ENCODE data around the gene MCF2L.

GRCh38 chr13:112958127-112958989 lies 10.7 kb upstream of the MCF2L start:
- TF ChIP-seq POLR2A (IDR thresholded peaks at IDR 0.05): no peak
- TF ChIP-seq CTCF (IDR thresholded peaks at IDR 0.05): no peak

Data from body of pancreas (tissue), 4 donors.